Measurements from ENCODE around the gene GPI. TPM values are rescaled to one million over a fixed set of nuclear protein-coding genes. Genes with fewer than 3 reads are reported as not detected.

Gene GPI
- total and polyA plus RNA-seq, 2 of the 13 experiments (the other 11 are each of a cell fraction or from before 2014, with no cell fraction given): 147 to 167 TPM

GRCh38 chr19:34351382-34351826 is 13.6 kb upstream of the GPI start:
- CTCF ChIA-PET (ENCODE audit: low intra/inter-chr PET ratio, low total read pairs): no interaction called here
- POLR2A ChIA-PET: no interaction called here
- FAIRE-seq: no peak

GRCh38 chr19:34353546-34353945 is 11.4 kb upstream of the GPI start:
- Histone ChIP-seq H4K20me1 (ENCODE audit: insufficient read depth, low read length) (no peaks in the 10 kb centered on the region), H3K27me3 (ENCODE audit: control insufficient read depth in 1 of 2, insufficient read depth in 2 of 2, low read length in 2 of 2) (no peaks in the 10 kb centered on the region), H2AFZ (ENCODE audit: low read length) (no peak overlapping the region), H3K4me3 (replicated peaks in 1 of 3; ENCODE audit: insufficient read depth in 1 of 3, low read depth in 2 of 3, low read length in 3 of 3) (no peak overlapping the region), H3K79me2 (ENCODE audit: insufficient read depth, low read length) (no peaks in the 10 kb centered on the region), H3K9ac (ENCODE audit: insufficient read depth, low read depth, low read length) (no peak overlapping the region), H3K36me3 (replicated peaks in 1 of 2; ENCODE audit: control insufficient read depth in 1 of 2, insufficient read depth in 2 of 2, low read length in 2 of 2) (peaks cover 10 to 31% of the 10 kb centered on the region in 2 experiments), H3K27ac (ENCODE audit: extremely low read length, insufficient read depth, low read length) (no peak overlapping the region), H3K9me3 (ENCODE audit: low read length) (no peaks in the 10 kb centered on the region), H3K4me2 (ENCODE audit: low read depth, low read length) (no peak overlapping the region), H3K4me1 (ENCODE audit: insufficient read depth, low read length) (peaks cover 15% of the 10 kb centered on the region)
- ChIA-PET POLR2A (no interaction called here), CTCF (ENCODE audit: low intra/inter-chr PET ratio, low total read pairs) (no interaction called here)
- ATAC-seq (no peak), FAIRE-seq (no peak), DNase-seq (ENCODE audit: low spot score) (no peak)
- intact Hi-C loops (cut with micrococcal nuclease; ENCODE audit: unreplicated experiment) (no loop called here), in situ Hi-C loops (cut with HindIII; ENCODE audit: extremely low pct_ligation_motif_present, low pct_unique_long_range_greater_than_20kb) (no loop called here)
- BruUV-seq (replicated peaks): no TSS peak
- 94% methylated on average over 7 of the region's 7 CpGs for WGBS (ENCODE audit: low lambda C conversion rate)
- no peak for TF ChIP-seq SMARCE1 (IDR thresholded peaks at IDR 0.05; ENCODE audit: borderline replicate concordance)
- no peak for TF ChIP-seq ZBTB39 (CRISPR knock-in tag; IDR thresholded peaks at IDR 0.05)
- TF ChIP-seq PRPF4 (IDR thresholded peaks at IDR 0.05; ENCODE audit: low read depth, low read length, poor library complexity, severe bottlenecking): no peak
- TF ChIP-seq CENPT (CRISPR knock-in tag; IDR thresholded peaks at IDR 0.05; ENCODE audit: low read depth): no peak
- no peak for TF ChIP-seq ZNF234 (CRISPR knock-in tag; conservative IDR thresholded peaks at IDR 0.05)
- TF ChIP-seq ZNF432 (CRISPR knock-in tag; IDR thresholded peaks at IDR 0.05; ENCODE audit: borderline replicate concordance): no peak

More at GRCh38 chr19:34351382-34351826, 13.6 kb upstream of the GPI start:
- no peak overlapping the region for H3K27ac ChIP-seq (ENCODE audit: extremely low read length, insufficient read depth, low read length)
- no peak for DNase-seq (ENCODE audit: low spot score)
- peaks cover 12 to 39% of the 10 kb centered on the region in 2 experiments for H3K36me3 ChIP-seq (replicated peaks in 1 of 2; ENCODE audit: control insufficient read depth in 1 of 2, insufficient read depth in 2 of 2, low read length in 2 of 2)
- no peaks in the 10 kb centered on the region for H4K20me1 ChIP-seq (ENCODE audit: insufficient read depth, low read length)
- intact Hi-C loops (cut with micrococcal nuclease; ENCODE audit: unreplicated experiment) (no loop called here), in situ Hi-C loops (cut with HindIII; ENCODE audit: extremely low pct_ligation_motif_present, low pct_unique_long_range_greater_than_20kb) (no loop called here)
- no TSS peak for BruUV-seq (replicated peaks)
- no peak for ATAC-seq
- H3K9me3 ChIP-seq (ENCODE audit: low read length): no peaks in the 10 kb centered on the region
- H3K9ac ChIP-seq (ENCODE audit: insufficient read depth, low read depth, low read length): no peak overlapping the region
- no peak overlapping the region for H3K4me2 ChIP-seq (ENCODE audit: low read depth, low read length)
- TF ChIP-seq GLI4 (CRISPR knock-in tag; IDR thresholded peaks at IDR 0.05; ENCODE audit: borderline replicate concordance) (no peak), ZNF501 (CRISPR knock-in tag; IDR thresholded peaks at IDR 0.05) (no peak), JDP2 (CRISPR knock-in tag; IDR thresholded peaks at IDR 0.05; ENCODE audit: borderline replicate concordance) (no peak), SIX4 (CRISPR knock-in tag; IDR thresholded peaks at IDR 0.05) (no peak), ZNF280B (CRISPR knock-in tag; IDR thresholded peaks at IDR 0.05; ENCODE audit: borderline replicate concordance) (no peak), NAIF1 (CRISPR knock-in tag; IDR thresholded peaks at IDR 0.05; ENCODE audit: borderline replicate concordance) (no peak), POLR2A (IDR thresholded peaks at IDR 0.05; ENCODE audit: insufficient read depth in 1 of 2, low read depth in 2 of 2, low read length in 2 of 2) (no peak), SMAD9 (CRISPR knock-in tag; IDR thresholded peaks at IDR 0.05) (no peak), ARNTL (CRISPR knock-in tag; IDR thresholded peaks at IDR 0.05) (no peak), ZNF24 (IDR thresholded peaks at IDR 0.05) (no peak), IRX3 (CRISPR knock-in tag; IDR thresholded peaks at IDR 0.05; ENCODE audit: borderline replicate concordance, low read depth) (no peak)
- no peak overlapping the region for H2AFZ ChIP-seq (ENCODE audit: low read length)
- 100% methylated on average over 2 of the region's 4 CpGs for WGBS (ENCODE audit: low lambda C conversion rate)
- H3K4me1 ChIP-seq (ENCODE audit: insufficient read depth, low read length): 0 out of 2 replicates have a peak, but pooled peaks cover 5% of the 10 kb centered on the region
- no peaks in the 10 kb centered on the region for H3K79me2 ChIP-seq (ENCODE audit: insufficient read depth, low read length)
- H3K4me3 ChIP-seq (replicated peaks in 1 of 3; ENCODE audit: insufficient read depth in 1 of 3, low read depth in 2 of 3, low read length in 3 of 3): no peak overlapping the region
- H3K27me3 ChIP-seq (ENCODE audit: control insufficient read depth in 1 of 2, insufficient read depth in 2 of 2, low read length in 2 of 2): no peaks in the 10 kb centered on the region
